DOHH2 (cell line): ENCODE measurements around the gene TACC2.

ENCODE experiments used
- H3F3A ChIP-seq: fragments of 200-600 bp; sonication (generic), shearing (Covaris generic); 2 replicates; pipeline ENCODE4 v1.6.0; 2016; ENCODE audit warnings: antibody characterized with exemption, mild to moderate bottlenecking; ENCODE audit not compliant: control insufficient read depth, insufficient read depth
- H3K27ac ChIP-seq: fragments of 200-600 bp; sonication (generic); 2 replicates; pipeline ENCODE4 v1.5.1; 2014; ENCODE audit warnings: low read depth, mild to moderate bottlenecking, low read length, moderate library complexity
- H3K27me3 ChIP-seq: fragments of 200-600 bp; sonication (generic); 2 replicates; pipeline ENCODE4 v1.6.1; 2014; ENCODE audit warnings: mild to moderate bottlenecking, low read length, mixed read lengths; ENCODE audit not compliant: control insufficient read depth
- H3K36me3 ChIP-seq: fragments of 200-600 bp; sonication (generic); 2 replicates; pipeline ENCODE4 v1.6.1; 2014; ENCODE audit warnings: mild to moderate bottlenecking, low read length, moderate library complexity, mixed read lengths; ENCODE audit not compliant: control insufficient read depth
- H3K4me1 ChIP-seq: fragments of 200-600 bp; sonication (generic); 2 replicates; pipeline ENCODE4 v1.6.1; 2014; ENCODE audit warnings: mild to moderate bottlenecking, low read length, mixed read lengths; ENCODE audit not compliant: control insufficient read depth
- H3K4me2 ChIP-seq: fragments of 200-600 bp; sonication (generic); 2 replicates; pipeline ENCODE4 v1.6.0; 2014; ENCODE audit warnings: mild to moderate bottlenecking, low read length, moderate library complexity
- H3K4me3 ChIP-seq: fragments of 200-600 bp; sonication (generic); 2 replicates; pipeline ENCODE4 v1.5.1; 2014; ENCODE audit warnings: mild to moderate bottlenecking, low read length, mixed read lengths
- H3K79me2 ChIP-seq: fragments of 200-600 bp; sonication (generic); 2 replicates; pipeline ENCODE4 v1.6.1; 2014; ENCODE audit warnings: mild to moderate bottlenecking, low read length, mixed read lengths; ENCODE audit not compliant: control insufficient read depth
- H3K9me2 ChIP-seq: fragments of 200-600 bp; sonication (generic); replicated peaks from 2 replicates; pipeline ENCODE4 v1.6.1; 2014; ENCODE audit warnings: mild to moderate bottlenecking, low read length, mixed read lengths; ENCODE audit not compliant: control insufficient read depth
- H3K9me3 ChIP-seq: fragments of 200-600 bp; sonication (generic); 2 replicates; pipeline ENCODE4 v1.6.1; 2014; ENCODE audit warnings: antibody characterized with exemption, low read length, mixed read lengths; ENCODE audit not compliant: control insufficient read depth, insufficient read depth
- H4K20me1 ChIP-seq: fragments of 200-600 bp; sonication (generic); 2 replicates; pipeline ENCODE4 v1.6.0; 2014; ENCODE audit warnings: low read depth, mild to moderate bottlenecking, antibody characterized with exemption, low read length, moderate library complexity; ENCODE audit not compliant: control insufficient read depth, insufficient read depth
- EZH2phosphoT487 ChIP-seq: fragments of 200-600 bp; sonication (generic); IDR thresholded peaks from 2 replicates; pipeline ENCODE4 v1.6.1; 2017; ENCODE audit warnings: borderline replicate concordance, mild to moderate bottlenecking, antibody characterized with exemption, low read length, moderate library complexity, mixed read lengths
- TF ChIP-seq, protein P1 (sequence below): fragments of 200-600 bp; sonication (generic); IDR thresholded peaks from one replicate; pipeline ENCODE4 v1.5.1; 2014; ENCODE audit warnings: antibody characterized with exemption, mild to moderate bottlenecking, low read depth, low read length; ENCODE audit not compliant: poor library complexity, severe bottlenecking

Gene TACC2

DNA sequence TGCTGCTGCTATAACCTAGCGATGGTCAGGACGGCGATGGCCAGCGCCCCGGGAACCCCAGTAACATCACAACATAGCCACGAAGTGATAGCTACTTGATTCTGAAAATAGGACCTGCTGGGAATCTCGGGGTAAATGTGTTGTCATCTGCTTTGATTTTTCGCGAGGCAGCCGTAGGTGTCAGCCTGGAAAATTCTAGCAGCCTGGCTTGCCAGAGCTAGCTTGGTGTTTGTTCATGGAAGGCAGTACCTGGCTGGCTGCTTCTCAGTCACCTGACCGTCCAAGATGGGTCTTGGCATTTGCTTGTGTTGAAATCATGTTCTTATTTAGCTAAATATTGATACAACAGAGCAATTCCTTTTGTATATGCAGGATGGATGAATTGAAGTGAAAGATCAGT is 199.7 kb downstream of the TACC2 start:
- H3K79me2 ChIP-seq = no peaks in the 10 kb centered on the region
- H3F3A ChIP-seq = no peaks in the 10 kb centered on the region
- TF ChIP-seq, protein P1, sequence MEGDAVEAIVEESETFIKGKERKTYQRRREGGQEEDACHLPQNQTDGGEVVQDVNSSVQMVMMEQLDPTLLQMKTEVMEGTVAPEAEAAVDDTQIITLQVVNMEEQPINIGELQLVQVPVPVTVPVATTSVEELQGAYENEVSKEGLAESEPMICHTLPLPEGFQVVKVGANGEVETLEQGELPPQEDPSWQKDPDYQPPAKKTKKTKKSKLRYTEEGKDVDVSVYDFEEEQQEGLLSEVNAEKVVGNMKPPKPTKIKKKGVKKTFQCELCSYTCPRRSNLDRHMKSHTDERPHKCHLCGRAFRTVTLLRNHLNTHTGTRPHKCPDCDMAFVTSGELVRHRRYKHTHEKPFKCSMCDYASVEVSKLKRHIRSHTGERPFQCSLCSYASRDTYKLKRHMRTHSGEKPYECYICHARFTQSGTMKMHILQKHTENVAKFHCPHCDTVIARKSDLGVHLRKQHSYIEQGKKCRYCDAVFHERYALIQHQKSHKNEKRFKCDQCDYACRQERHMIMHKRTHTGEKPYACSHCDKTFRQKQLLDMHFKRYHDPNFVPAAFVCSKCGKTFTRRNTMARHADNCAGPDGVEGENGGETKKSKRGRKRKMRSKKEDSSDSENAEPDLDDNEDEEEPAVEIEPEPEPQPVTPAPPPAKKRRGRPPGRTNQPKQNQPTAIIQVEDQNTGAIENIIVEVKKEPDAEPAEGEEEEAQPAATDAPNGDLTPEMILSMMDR = no peak
- no peak for TF ChIP-seq EZH2phosphoT487

GRCh38 chr10:122189185-122189584 is 200.2 kb downstream of the TACC2 start:
- Histone ChIP-seq H3K36me3 (no peaks in the 10 kb centered on the region), H3K27ac (no peak overlapping the region), H3K9me2 (no peaks in the 10 kb centered on the region), H3K79me2 (no peaks in the 10 kb centered on the region), H3K27me3 (no peaks in the 10 kb centered on the region), H3K4me1 (no peaks in the 10 kb centered on the region), H3K9me3 (no peaks in the 10 kb centered on the region), H3K4me3 (no peak overlapping the region), H3K4me2 (no peak overlapping the region), H4K20me1 (no peaks in the 10 kb centered on the region), H3F3A (no peaks in the 10 kb centered on the region)
- no peak for TF ChIP-seq EZH2phosphoT487
- TF ChIP-seq, protein P1 = no peak

More for the DNA sequence above, 199.7 kb downstream of the TACC2 start:
- Histone ChIP-seq H3K4me1 (no peaks in the 10 kb centered on the region), H3K9me3 (no peaks in the 10 kb centered on the region), H3K4me2 (no peak overlapping the region), H3K27me3 (no peaks in the 10 kb centered on the region), H4K20me1 (no peaks in the 10 kb centered on the region), H3K27ac (no peak overlapping the region), H3K4me3 (no peak overlapping the region), H3K9me2 (no peaks in the 10 kb centered on the region), H3K36me3 (no peaks in the 10 kb centered on the region)

- H3K36me3 ChIP-seq = no peaks in the 10 kb centered on the region
- no peaks in the 10 kb centered on the region for H3F3A ChIP-seq
- H4K20me1 ChIP-seq = no peaks in the 10 kb centered on the region
- no peak overlapping the region for H3K4me3 ChIP-seq
- no peak overlapping the region for H3K27ac ChIP-seq
- no peaks in the 10 kb centered on the region for H3K4me1 ChIP-seq
- no peaks in the 10 kb centered on the region for H3K27me3 ChIP-seq
- no peaks in the 10 kb centered on the region for H3K9me3 ChIP-seq
- no peaks in the 10 kb centered on the region for H3K79me2 ChIP-seq
- TF ChIP-seq, protein P1 = no peak
- no peak for TF ChIP-seq EZH2phosphoT487
- no peaks in the 10 kb centered on the region for H3K9me2 ChIP-seq
- no peak overlapping the region for H3K4me2 ChIP-seq
Measured at GRCh38 chr10:122190176-122190943, 201.4 kb downstream of the TACC2 start.
